ENCODE measurements around the gene NAA35. TPM values are rescaled to one million over a fixed set of nuclear protein-coding genes. Genes with fewer than 3 reads are reported as not detected.
A peak's percentile ranks its signal among the peaks of the same experiment; 100 is the strongest.
"Not testable (repeated sequence)": the region's sequence is repeated elsewhere in the genome, so short reads cannot be mapped to it uniquely, and the experiment has no call there.

Gene NAA35
- total and polyA plus RNA-seq, 7 experiments from 2014 or later: 14.4 to 28.6 (median 23.4) TPM

DNA sequence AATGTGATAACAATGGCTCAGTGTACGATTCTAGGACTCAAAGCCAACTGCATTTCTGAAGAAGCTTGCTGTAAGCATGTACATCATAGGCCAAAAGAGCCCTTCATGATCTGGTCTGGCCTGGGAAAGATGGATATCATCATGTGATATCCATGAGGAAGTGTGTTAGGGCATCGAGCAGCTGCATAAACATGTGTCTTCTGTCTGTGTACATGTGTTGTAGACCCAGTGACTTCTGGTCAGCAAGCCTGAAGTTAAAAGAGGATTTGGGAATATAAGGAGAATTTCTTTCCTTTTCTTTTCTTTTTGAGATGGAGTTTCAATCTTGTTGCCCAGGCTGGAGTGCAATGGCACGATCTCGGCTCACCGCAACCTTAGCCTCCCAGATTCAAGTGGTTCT, 15.5 kb upstream of the NAA35 start:
- H3K4me3 Mint-ChIP-seq: no peak overlapping the region
- H3K27me3 ChIP-seq (ENCODE audit: control insufficient read depth in 2 of 2, insufficient read depth in 2 of 2, low read length in 2 of 2): no peaks in the 10 kb centered on the region
- POLR2A ChIA-PET: no interaction called here

DNA sequence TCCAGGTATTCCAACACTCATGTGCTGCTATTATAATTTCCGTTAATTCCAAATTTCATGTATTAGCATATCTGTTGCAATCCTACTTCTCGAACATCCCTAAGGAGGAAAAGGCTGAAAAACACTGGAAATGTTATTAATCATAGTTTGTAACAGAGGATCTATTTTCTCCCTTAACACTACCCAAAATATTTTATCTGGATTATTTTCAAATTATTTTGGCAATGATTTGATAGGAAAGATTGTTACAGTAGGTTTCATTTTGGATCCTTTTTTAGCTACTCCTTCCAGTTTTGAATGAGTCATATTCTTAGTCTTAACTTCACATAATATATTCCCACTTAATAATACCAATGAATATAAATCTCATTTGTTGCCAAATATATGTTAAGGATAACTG, 13.9 kb upstream of the NAA35 start:
- peaks cover 0 to 4% (median 0%) of the 10 kb centered on the region in 5 donors for H3K36me3 Mint-ChIP-seq

More for the DNA sequence above, 15.5 kb upstream of the NAA35 start:
- ATAC-seq (no peak), DNase-seq (no peak)
- H3K36me3 Mint-ChIP-seq: peaks cover 0 to 4% (median 0%) of the 10 kb centered on the region in 5 donors
- Histone ChIP-seq H3K4me3 (ENCODE audit: low read length) (no peak overlapping the region), H3K4me1 (ENCODE audit: control insufficient read depth in 2 of 2, insufficient read depth in 2 of 2, low read length in 2 of 2) (no peaks in the 10 kb centered on the region), H3K9me3 (ENCODE audit: control insufficient read depth in 2 of 3, low read length in 3 of 3) (no peaks in the 10 kb centered on the region), H3K36me3 (ENCODE audit: control insufficient read depth in 2 of 3, insufficient read depth in 3 of 3, low read length in 3 of 3) (no peaks in the 10 kb centered on the region), H3K27ac (ENCODE audit: low read depth, low read length) (no peak overlapping the region)
- no peaks in the 10 kb centered on the region for H3K9me3 Mint-ChIP-seq
- H3K4me1 Mint-ChIP-seq: peaks cover 0 to 3% (median 0%) of the 10 kb centered on the region in 7 donors
- CTCF ChIA-PET: no interaction called here
- intact Hi-C loops (cut with micrococcal nuclease): no loop called here
- H3K27ac Mint-ChIP-seq: no peak overlapping the region
- peaks cover 6 to 31% (median 8%) of the 10 kb centered on the region in 5 donors for H3K27me3 Mint-ChIP-seq

GRCh38 chr9:85931495-85931894, 9.5 kb upstream of the NAA35 start:
- H3K9me3 ChIP-seq (ENCODE audit: control insufficient read depth in 2 of 3, low read length in 3 of 3): no peaks in the 10 kb centered on the region
- H3K4me1 ChIP-seq (ENCODE audit: control insufficient read depth in 2 of 2, insufficient read depth in 2 of 2, low read length in 2 of 2): no peaks in the 10 kb centered on the region
- H3K27ac Mint-ChIP-seq: no peak overlapping the region
- no peak for ATAC-seq
- H3K4me3 Mint-ChIP-seq: no peak overlapping the region
- peaks cover 0 to 3% (median 0%) of the 10 kb centered on the region in 7 donors for H3K4me1 Mint-ChIP-seq
- no peak overlapping the region for H3K4me3 ChIP-seq (ENCODE audit: low read length)
- no peak for DNase-seq
- intact Hi-C loops (cut with micrococcal nuclease): no loop called here
- POLR2A ChIA-PET: no interaction called here
- H3K27me3 Mint-ChIP-seq: peaks cover 6 to 29% (median 8%) of the 10 kb centered on the region in 5 donors
- peaks cover 0 to 4% (median 0%) of the 10 kb centered on the region in 5 donors for H3K36me3 Mint-ChIP-seq
- H3K36me3 ChIP-seq (ENCODE audit: control insufficient read depth in 2 of 3, insufficient read depth in 3 of 3, low read length in 3 of 3): no peaks in the 10 kb centered on the region
- H3K9me3 Mint-ChIP-seq: no peaks in the 10 kb centered on the region
- H3K27me3 ChIP-seq (ENCODE audit: control insufficient read depth in 2 of 2, insufficient read depth in 2 of 2, low read length in 2 of 2): no peaks in the 10 kb centered on the region
- CTCF ChIA-PET: no interaction called here
- no peak overlapping the region for H3K27ac ChIP-seq (ENCODE audit: low read depth, low read length)

More for the DNA sequence above, 13.9 kb upstream of the NAA35 start:
- Mint-ChIP-seq H3K9me3 (no peaks in the 10 kb centered on the region), H3K4me1 (peaks cover 0 to 3% (median 0%) of the 10 kb centered on the region in 7 donors), H3K27me3 (peaks cover 6 to 31% (median 8%) of the 10 kb centered on the region in 5 donors), H3K27ac (no peak overlapping the region), H3K4me3 (no peak overlapping the region)
- Histone ChIP-seq H3K9me3 (ENCODE audit: control insufficient read depth in 2 of 3, low read length in 3 of 3) (no peaks in the 10 kb centered on the region), H3K27ac (ENCODE audit: low read depth, low read length) (no peak overlapping the region), H3K4me1 (ENCODE audit: control insufficient read depth in 2 of 2, insufficient read depth in 2 of 2, low read length in 2 of 2) (no peaks in the 10 kb centered on the region), H3K4me3 (ENCODE audit: low read length) (no peak overlapping the region), H3K36me3 (ENCODE audit: control insufficient read depth in 2 of 3, insufficient read depth in 3 of 3, low read length in 3 of 3) (no peaks in the 10 kb centered on the region), H3K27me3 (ENCODE audit: control insufficient read depth in 2 of 2, insufficient read depth in 2 of 2, low read length in 2 of 2) (no peaks in the 10 kb centered on the region)
- ChIA-PET POLR2A (interaction anchor here (1.3 kb wide), 1 partner anchor 13 kb away, joined by 4 read pairs; the partner anchor contains the start of gene NAA35), CTCF (no interaction called here)
- intact Hi-C loops (cut with micrococcal nuclease): no loop called here
- no peak for DNase-seq
- ATAC-seq: no peak

GRCh38 chr9:85935950-85936349, 5.0 kb upstream of the NAA35 start:
- ATAC-seq; H3K36me3 Mint-ChIP-seq; H3K27ac ChIP-seq (ENCODE audit: low read depth, low read length); intact Hi-C loops (cut with micrococcal nuclease); H3K36me3 ChIP-seq (ENCODE audit: control insufficient read depth in 2 of 3, insufficient read depth in 3 of 3, low read length in 3 of 3); H3K9me3 Mint-ChIP-seq; H3K27me3 ChIP-seq (ENCODE audit: control insufficient read depth in 2 of 2, insufficient read depth in 2 of 2, low read length in 2 of 2); H3K27me3 Mint-ChIP-seq; H3K9me3 ChIP-seq (ENCODE audit: control insufficient read depth in 2 of 3, low read length in 3 of 3); DNase-seq; H3K4me3 ChIP-seq (ENCODE audit: low read length); CTCF ChIA-PET; H3K4me1 ChIP-seq (ENCODE audit: control insufficient read depth in 2 of 2, insufficient read depth in 2 of 2, low read length in 2 of 2); POLR2A ChIA-PET: not testable (repeated sequence)
- Mint-ChIP-seq H3K4me1 (peaks cover 0 to 21% (median 12%) of the 10 kb centered on the region in 7 donors), H3K4me3 (peak overlapping the region in 1 of 10 donors; percentile 51), H3K27ac (peak overlapping the region in 3 of 9 donors; percentile 51 to 74 (median 63))

DNA sequence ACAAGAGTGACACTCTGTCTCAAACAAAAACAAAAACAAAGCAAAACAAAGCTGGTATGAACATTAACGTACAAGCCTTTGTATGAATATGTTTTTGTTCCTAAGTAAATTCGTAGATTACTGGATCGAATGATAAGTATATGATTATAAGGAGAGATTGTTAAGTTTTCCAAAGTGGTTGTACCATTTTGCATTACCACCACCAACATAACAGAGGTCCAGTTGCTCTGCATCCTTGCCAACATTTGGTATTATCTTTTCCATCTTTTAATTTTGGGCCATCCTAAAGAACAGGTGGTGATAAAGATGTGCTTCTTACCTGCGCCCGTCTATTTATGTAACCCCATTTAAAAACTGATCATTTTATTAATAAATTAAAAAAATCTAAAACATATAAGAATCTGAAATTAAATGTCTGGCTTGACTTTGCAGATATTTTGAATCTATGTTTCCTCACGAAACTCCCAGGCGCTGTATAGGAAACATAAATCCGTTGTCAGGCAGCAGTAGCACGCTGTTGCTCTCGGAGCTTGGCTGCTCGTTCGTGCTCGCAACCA, 593 bp upstream of the NAA35 start:
- peak overlapping the region; percentile 75 for H3K4me3 ChIP-seq (ENCODE audit: low read length)
- CTCF ChIA-PET: no interaction called here
- DNase-seq: no peak
- H3K36me3 ChIP-seq (ENCODE audit: control insufficient read depth in 2 of 3, insufficient read depth in 3 of 3, low read length in 3 of 3): peaks cover 0 to 14% (median 0%) of the 10 kb centered on the region in 3 experiments
- Mint-ChIP-seq H3K27me3 (peaks cover 0 to 3% (median 0%) of the 10 kb centered on the region in 5 donors), H3K4me3 (peak overlapping the region in 6 of 10 donors; percentile 83 to 95 (median 86)), H3K4me1 (peaks cover 0 to 21% (median 12%) of the 10 kb centered on the region in 7 donors), H3K36me3 (peaks cover 0 to 14% (median 11%) of the 10 kb centered on the region in 5 donors), H3K27ac (peak overlapping the region in 8 of 9 donors; percentile 90 to 97 (median 95)), H3K9me3 (no peaks in the 10 kb centered on the region)
- no peak for ATAC-seq
- peaks cover 25 to 26% of the 10 kb centered on the region in 2 donors for H3K4me1 ChIP-seq (ENCODE audit: control insufficient read depth in 2 of 2, insufficient read depth in 2 of 2, low read length in 2 of 2)
- POLR2A ChIA-PET: interaction anchor here (0.7 to 1.4 kb wide), 7 partner anchors 11 to 1960 kb away, joined by 3 to 9 read pairs (median 4); partner anchors contain the start of genes HNRNPK and RMI1
- intact Hi-C loops (cut with micrococcal nuclease): loop anchor here (1.0 to 10.0 kb wide), 10 partner anchors 26 to 1960 kb away; partner anchors contain the start of genes GAS1 (in 1 of the 2), GOLM1 (in 1 of the 2), HNRNPK (in 1 of the 2) and ISCA1 (in 1 of the 2)
- peak overlapping the region; percentile 96 for H3K27ac ChIP-seq (ENCODE audit: low read depth, low read length)
- no peaks in the 10 kb centered on the region for H3K27me3 ChIP-seq (ENCODE audit: control insufficient read depth in 2 of 2, insufficient read depth in 2 of 2, low read length in 2 of 2)
- H3K9me3 ChIP-seq (ENCODE audit: control insufficient read depth in 2 of 3, low read length in 3 of 3): no peaks in the 10 kb centered on the region

- peaks cover 25 to 26% of the 10 kb centered on the region in 2 donors for H3K4me1 ChIP-seq (ENCODE audit: control insufficient read depth in 2 of 2, insufficient read depth in 2 of 2, low read length in 2 of 2)
- peak in 2 of 9 donors; percentile 8 to 14 for DNase-seq
- CTCF ChIA-PET: interaction anchor here (0.7 kb wide), 1 partner anchor 917 kb away, joined by 4 read pairs; no protein-coding TSS in a partner anchor
- H3K9me3 Mint-ChIP-seq: no peaks in the 10 kb centered on the region
- peaks cover 0 to 14% (median 0%) of the 10 kb centered on the region in 3 experiments for H3K36me3 ChIP-seq (ENCODE audit: control insufficient read depth in 2 of 3, insufficient read depth in 3 of 3, low read length in 3 of 3)
- no peaks in the 10 kb centered on the region for H3K27me3 ChIP-seq (ENCODE audit: control insufficient read depth in 2 of 2, insufficient read depth in 2 of 2, low read length in 2 of 2)
- POLR2A ChIA-PET: interaction anchor here (0.6 kb wide), 1 partner anchor 343 kb away, joined by 3 read pairs; no protein-coding TSS in a partner anchor
- H3K4me3 ChIP-seq (ENCODE audit: low read length): peak overlapping the region; percentile 75
- H3K27ac ChIP-seq (ENCODE audit: low read depth, low read length): peak overlapping the region; percentile 96
- H3K27me3 Mint-ChIP-seq: peaks cover 0 to 3% (median 0%) of the 10 kb centered on the region in 5 donors
- H3K9me3 ChIP-seq (ENCODE audit: control insufficient read depth in 2 of 3, low read length in 3 of 3): no peaks in the 10 kb centered on the region
- intact Hi-C loops (cut with micrococcal nuclease): loop anchor here (1.0 to 10.0 kb wide), 7 partner anchors 137 to 1647 kb away; partner anchors contain the start of genes GAS1 (in 1 of the 2), GOLM1 (in 1 of the 2), ISCA1 (in 1 of the 2) and TUT7 (in 1 of the 2)
- H3K4me1 Mint-ChIP-seq: peaks cover 4 to 26% (median 17%) of the 10 kb centered on the region in 7 donors
- peak overlapping the region in 5 of 10 donors; percentile 83 to 95 (median 93) for H3K4me3 Mint-ChIP-seq
- no peak for ATAC-seq
- peaks cover 2 to 19% (median 15%) of the 10 kb centered on the region in 5 donors for H3K36me3 Mint-ChIP-seq
- H3K27ac Mint-ChIP-seq: peak overlapping the region in 5 of 9 donors; percentile 77 to 95 (median 87)
Observed at GRCh38 chr9:85941622-85941940, 635 bp downstream of the NAA35 start.
